ENCODE data around the gene PIGU. TPM values are rescaled to one million over a fixed set of nuclear protein-coding genes. Genes with fewer than 3 reads are reported as not detected.
"Not testable (repeated sequence)": the region's sequence is repeated elsewhere in the genome, so short reads cannot be mapped to it uniquely, and the experiment has no call there.

PIGU gene
- total and polyA plus RNA-seq, 8 donors, result 4.1 to 20.4 (median 7.9) TPM

DNA sequence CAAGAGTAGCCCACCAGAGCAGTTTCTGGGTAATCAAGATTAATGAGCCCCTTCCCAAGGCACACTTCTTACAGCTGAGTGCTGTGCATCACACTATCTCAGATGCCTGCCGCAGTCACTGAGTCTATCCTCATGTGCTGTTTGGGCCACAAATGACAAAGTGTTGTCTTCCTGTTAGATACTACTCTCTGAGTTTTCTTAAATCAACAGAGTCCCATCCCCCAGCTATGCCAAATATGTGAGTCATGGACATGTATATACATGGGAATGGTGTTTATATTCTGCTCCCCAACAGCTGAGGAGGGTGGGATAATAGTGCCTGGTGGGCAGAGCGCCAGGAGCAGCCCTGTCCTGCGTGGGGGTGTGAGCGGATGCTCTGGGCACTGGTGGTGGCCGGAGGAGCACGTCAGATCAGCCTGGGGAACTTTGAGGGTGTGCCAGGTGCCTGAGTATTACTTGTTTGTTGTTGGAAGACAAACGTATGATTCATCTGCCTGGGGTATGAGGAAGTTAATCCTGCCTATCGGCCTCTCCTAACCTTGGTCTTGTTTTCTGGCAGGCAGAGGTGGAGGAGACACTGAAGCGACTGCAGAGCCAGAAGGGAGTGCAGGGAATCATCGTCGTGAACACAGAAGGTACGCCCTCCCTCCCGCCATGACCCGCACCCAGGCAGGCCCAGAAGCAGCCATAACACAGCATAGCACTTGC is 151.0 kb downstream of the PIGU start:
- peak; percentile 74 to 83 (median 80) for DNase-seq
- no peak for FAIRE-seq
- intact Hi-C loops (cut with DNase I), result loop anchor here in 1 of 3 donors (10.0 kb wide), 1 partner anchor 211 kb away; no protein-coding TSS in a partner anchor

GRCh38 chr20:34525342-34525708 is 151.6 kb downstream of the PIGU start:
- no peak for TF ChIP-seq CTCF (IDR thresholded peaks at IDR 0.05)
- H3K4me3 ChIP-seq, result no peak overlapping the region
- peak overlapping the region; percentile 37 to 84 (median 62) for H3K27ac ChIP-seq
- 81 to 83% methylated on average over 7 of the region's 7 CpGs for WGBS, 2 donors
- H3K27me3 ChIP-seq, result no peaks in the 10 kb centered on the region
- peaks cover 0 to 25% (median 3%) of the 10 kb centered on the region in 3 donors for H3K36me3 ChIP-seq
- H3K4me1 ChIP-seq, result peaks cover 0 to 22% (median 6%) of the 10 kb centered on the region in 3 donors
- no peak for ATAC-seq
- no peaks in the 10 kb centered on the region for H3K9me3 ChIP-seq
- no peak for DNase-seq
- intact Hi-C loops (cut with DNase I), result loop anchor here in 1 of 3 donors (10.0 kb wide), 1 partner anchor 211 kb away; no protein-coding TSS in a partner anchor
- FAIRE-seq, result no peak

More for the DNA sequence above, 151.0 kb downstream of the PIGU start:
- 33 to 37% methylated on average over 14 of the region's 14 CpGs for WGBS, 2 donors
- H3K9me3 ChIP-seq, result no peaks in the 10 kb centered on the region
- peaks cover 0 to 22% (median 6%) of the 10 kb centered on the region in 3 donors for H3K4me1 ChIP-seq
- TF ChIP-seq CTCF (IDR thresholded peaks at IDR 0.05), result no peak
- H3K36me3 ChIP-seq, result peaks cover 0 to 25% (median 3%) of the 10 kb centered on the region in 3 donors
- no peaks in the 10 kb centered on the region for H3K27me3 ChIP-seq
- peak; percentile 82 to 91 (median 89) for ATAC-seq
- peak overlapping the region; percentile 37 to 84 (median 62) for H3K27ac ChIP-seq
- H3K4me3 ChIP-seq, result no peak overlapping the region

DNA sequence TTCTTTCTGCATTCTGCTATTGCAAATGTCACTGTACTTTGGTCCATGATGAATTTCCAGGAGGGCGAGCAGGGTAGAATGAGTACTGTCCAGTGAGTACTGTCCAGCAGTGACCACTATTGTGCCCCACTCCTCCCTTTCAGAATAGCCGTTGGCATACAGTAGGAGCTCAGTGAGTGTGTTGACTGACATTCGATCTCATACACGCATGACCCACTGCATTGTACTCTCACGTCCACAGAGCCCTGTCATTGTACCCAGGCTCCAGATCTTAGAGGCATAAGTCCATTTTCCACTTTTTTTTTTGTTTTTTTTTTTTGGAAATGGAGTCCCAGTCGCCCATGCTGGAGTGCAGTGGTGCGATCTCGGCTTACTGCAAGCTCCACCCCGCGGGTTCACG is 152.5 kb downstream of the PIGU start:
- TF ChIP-seq CTCF (IDR thresholded peaks at IDR 0.05), result no peak
- peaks cover 0 to 22% (median 6%) of the 10 kb centered on the region in 3 donors for H3K4me1 ChIP-seq
- H3K4me3 ChIP-seq, result no peak overlapping the region
- peaks cover 0 to 18% (median 3%) of the 10 kb centered on the region in 3 donors for H3K36me3 ChIP-seq
- H3K27me3 ChIP-seq, result no peaks in the 10 kb centered on the region
- ATAC-seq (no peak), DNase-seq (peak in 1 of 6 donors; percentile 6), FAIRE-seq (no peak)
- peak overlapping the region in 1 of 4 donors; percentile 84 for H3K27ac ChIP-seq
- no peaks in the 10 kb centered on the region for H3K9me3 ChIP-seq
- intact Hi-C loops (cut with DNase I), result loop anchor here in 1 of 3 donors (10.0 kb wide), 1 partner anchor 210 kb away; no protein-coding TSS in a partner anchor
- 90% methylated on average over 11 of the region's 11 CpGs for WGBS, 2 donors

DNA sequence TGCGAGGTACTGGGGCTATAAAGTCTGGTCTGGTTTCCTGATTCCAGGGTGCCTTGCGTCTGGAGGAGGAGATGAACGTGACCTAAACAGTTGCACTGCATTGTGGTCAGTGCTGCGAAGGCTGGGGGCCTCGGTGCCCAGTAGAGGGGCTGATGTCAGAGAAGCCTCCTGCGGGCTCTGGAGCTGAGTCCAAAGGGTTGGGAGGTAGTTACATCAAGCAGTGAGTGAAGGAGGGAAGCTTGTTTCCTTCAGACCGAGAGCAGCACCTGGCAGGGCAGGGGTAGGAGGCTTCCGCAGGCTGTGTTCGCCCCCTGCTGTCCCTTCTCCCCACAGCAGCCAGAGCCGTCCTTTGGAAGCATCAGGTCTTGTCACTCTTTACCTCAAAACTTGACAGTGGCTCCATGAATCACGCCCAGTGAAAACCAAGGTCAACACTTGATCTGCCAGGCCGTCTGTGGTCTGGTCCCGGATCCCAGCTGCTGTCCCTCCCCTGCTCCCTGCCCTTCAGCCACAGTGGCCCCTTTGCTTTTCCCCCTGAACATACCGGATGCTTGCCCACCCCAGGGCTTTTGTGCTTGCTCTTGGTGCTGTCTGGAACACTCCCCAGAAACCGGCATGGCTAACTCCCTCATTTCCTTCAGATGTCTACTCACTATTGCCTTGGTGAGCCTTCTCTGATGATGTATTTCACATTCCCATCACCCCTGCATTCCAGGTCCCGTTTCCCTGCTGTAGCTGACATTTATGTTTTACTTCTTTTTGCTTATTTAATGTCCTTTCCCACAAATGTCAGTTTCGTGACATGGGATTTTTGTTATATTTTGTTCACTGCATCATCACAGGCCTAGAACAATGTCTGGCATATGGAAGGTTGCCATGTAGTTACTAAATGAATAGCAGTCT is 153.7 kb downstream of the PIGU start:
- H3K4me1 ChIP-seq, result peaks cover 0 to 22% (median 6%) of the 10 kb centered on the region in 3 donors
- intact Hi-C loops (cut with DNase I), result loop anchor here in 1 of 3 donors (10.0 kb wide), 1 partner anchor 208 kb away; no protein-coding TSS in a partner anchor
- peak in 4 of 6 donors; percentile 19 to 69 (median 39) for DNase-seq
- no peak for FAIRE-seq
- peaks cover 0 to 12% (median 3%) of the 10 kb centered on the region in 3 donors for H3K36me3 ChIP-seq
- peak in 3 of 4 donors; percentile 6 to 21 (median 20) for TF ChIP-seq CTCF (IDR thresholded peaks at IDR 0.05)
- no peaks in the 10 kb centered on the region for H3K9me3 ChIP-seq
- 50% methylated on average over 17 of the region's 17 CpGs for WGBS, 2 donors
- H3K27me3 ChIP-seq, result no peaks in the 10 kb centered on the region
- ATAC-seq, result peak; percentile 24 to 57 (median 52)
- peak overlapping the region in 1 of 4 donors; percentile 8 for H3K27ac ChIP-seq
- no peak overlapping the region for H3K4me3 ChIP-seq

GRCh38 chr20:34519841-34520240 is 157.1 kb downstream of the PIGU start:
- H3K4me1 ChIP-seq, result peaks cover 0 to 13% (median 6%) of the 10 kb centered on the region in 3 donors
- not testable (repeated sequence) for FAIRE-seq, H3K9me3 ChIP-seq, H3K4me3 ChIP-seq, ATAC-seq, DNase-seq, H3K27me3 ChIP-seq, H3K27ac ChIP-seq, H3K36me3 ChIP-seq
- WGBS, 2 donors, result 90 to 93% methylated on average over 10 of the region's 10 CpGs
- intact Hi-C loops (cut with DNase I), result loop anchor here in 1 of 3 donors (10.0 kb wide), 1 partner anchor 205 kb away; no protein-coding TSS in a partner anchor

- intact Hi-C loops (cut with DNase I); H3K9me3 ChIP-seq; H3K4me3 ChIP-seq; ATAC-seq; H3K36me3 ChIP-seq; H3K27me3 ChIP-seq; FAIRE-seq; H3K27ac ChIP-seq; DNase-seq: not testable (repeated sequence)
- H3K4me1 ChIP-seq, result peaks cover 0 to 13% (median 6%) of the 10 kb centered on the region in 3 donors
- WGBS, 2 donors, result 90 to 94% methylated on average over 7 of the region's 7 CpGs
Measured at GRCh38 chr20:34518863-34519262, 158.0 kb downstream of the PIGU start.

Data from pancreas (tissue), 10 donors.